BJ (cell line): ENCODE data around the gene ARMC10. TPM values are rescaled to one million over a fixed set of nuclear protein-coding genes. Genes with fewer than 3 reads are reported as not detected.

Experiments used
- CTCF ChIA-PET: fragments of 350-600 bp; formaldehyde crosslinking; extraction: SDS; loops from one replicate; lab custom pipeline; 2021; ENCODE audit warnings: antibody characterized with exemption, inconsistent platforms; lab: Yijun Ruan, JAX
- POLR2A ChIA-PET: fragments of 300-600 bp; sonication (Branson Sonifier 250); formaldehyde crosslinking; extraction: SDS; loops from one replicate; lab custom pipeline; 2021; ENCODE audit warnings: antibody characterized with exemption; lab: Charles Lee
- DNase-seq: peaks from one replicate; pipeline ENCODE4 v3.0.0-alpha.2; 2011; ENCODE audit warnings: low read depth
- H3K27me3 ChIP-seq: 2 replicates; pipeline ENCODE4 v1.6.0; 2011; ENCODE audit warnings: low read length; ENCODE audit not compliant: control insufficient read depth, insufficient read depth
- H3K36me3 ChIP-seq: 2 replicates; pipeline ENCODE4 v1.5.1; 2011; ENCODE audit warnings: low read length; ENCODE audit not compliant: control insufficient read depth, insufficient read depth
- H3K4me3 ChIP-seq: 2 replicates; pipeline ENCODE4 v1.5.1; 2011; ENCODE audit warnings: low read depth, mild to moderate bottlenecking, control low read depth, low read length
- CTCF ChIP-seq: IDR thresholded peaks from 2 replicates; pipeline ENCODE4 v1.5.1; 2011; ENCODE audit warnings: low read depth, mild to moderate bottlenecking, control low read depth, inconsistent platforms, low read length, moderate library complexity; ENCODE audit not compliant: insufficient read depth
- polyA plus RNA-seq: library from polyadenylated mRNA; depleted of rRNA; stranded (reverse); fragments of >200 nt; gene quantifications from 2 replicates; pipeline ENCODE4 v1.2.3, GENCODE V29; 2011

The ARMC10 gene
- polyA plus RNA-seq, 1 experiment, result 13.2 TPM

GRCh38 chr7:103121641-103122040, 46.7 kb downstream of the ARMC10 start:
- CTCF ChIA-PET, result interaction anchor here (1.4 kb wide), 1 partner anchor 8 kb away, joined by 3 read pairs; no protein-coding TSS in a partner anchor
- H3K4me3 ChIP-seq, result no peak overlapping the region
- POLR2A ChIA-PET, result no interaction called here
- TF ChIP-seq CTCF, result no peak
- no peaks in the 10 kb centered on the region for H3K27me3 ChIP-seq
- H3K36me3 ChIP-seq, result peaks cover 2% of the 10 kb centered on the region; the same call in 1 of the 2 replicates
- no peak for DNase-seq

- CTCF ChIA-PET, result no interaction called here
- TF ChIP-seq CTCF, result no peak
- POLR2A ChIA-PET, result no interaction called here
- Histone ChIP-seq H3K4me3 (no peak overlapping the region), H3K27me3 (no peaks in the 10 kb centered on the region), H3K36me3 (peaks cover 2% of the 10 kb centered on the region)
- DNase-seq, result no peak
Observed at GRCh38 chr7:103123529-103123928, 48.6 kb downstream of the ARMC10 start.

DNA sequence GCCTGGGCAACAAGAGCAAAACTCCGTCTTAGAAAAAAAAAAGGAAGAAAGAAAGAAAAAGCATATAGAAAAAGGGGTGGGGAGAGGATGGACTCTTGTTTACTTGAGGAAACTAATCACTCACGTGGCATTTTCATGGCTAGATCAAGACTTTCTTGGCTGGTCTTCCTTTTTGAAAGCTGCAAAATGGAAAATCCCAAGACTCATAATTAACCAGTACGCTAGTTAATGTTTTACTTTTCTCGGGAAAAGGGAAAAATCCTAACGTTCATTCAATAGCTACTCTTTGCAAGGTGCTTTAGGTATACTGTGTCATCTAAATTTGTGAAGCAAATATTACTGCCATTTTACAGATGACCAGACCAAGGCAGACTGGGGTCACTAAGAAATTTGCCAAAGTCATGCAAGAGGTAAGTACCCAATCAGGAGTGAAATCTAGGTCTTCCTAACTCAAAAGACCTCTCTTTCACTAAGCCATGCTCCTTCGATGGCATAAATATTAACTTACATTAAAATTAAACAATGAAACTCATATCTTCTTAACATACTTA, 49.6 kb downstream of the ARMC10 start:
- no peak for DNase-seq
- CTCF ChIA-PET, result no interaction called here
- H3K36me3 ChIP-seq, result peaks cover 2% of the 10 kb centered on the region
- TF ChIP-seq CTCF, result no peak
- no peaks in the 10 kb centered on the region for H3K27me3 ChIP-seq
- POLR2A ChIA-PET, result no interaction called here
- no peak overlapping the region for H3K4me3 ChIP-seq

DNA sequence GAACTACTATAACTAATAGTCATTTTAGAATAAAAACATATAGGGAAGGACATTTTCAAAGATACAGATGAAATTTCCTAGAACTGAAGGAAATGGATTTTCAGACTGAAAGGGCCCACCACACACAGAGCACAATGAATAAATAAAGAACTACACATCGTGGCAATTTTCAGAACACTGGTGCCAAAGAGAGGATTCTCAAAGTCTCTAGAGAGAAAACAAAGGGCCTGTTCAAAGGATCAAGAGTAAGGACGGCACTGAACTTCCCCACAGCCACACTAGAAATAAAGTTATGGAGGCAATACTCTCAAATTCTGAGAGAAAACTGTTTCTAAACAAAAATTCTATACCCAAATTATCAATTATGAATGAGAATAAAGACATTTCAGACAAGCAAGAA, 52.1 kb downstream of the ARMC10 start:
- H3K36me3 ChIP-seq, result peaks cover 2% of the 10 kb centered on the region
- TF ChIP-seq CTCF, result no peak
- ChIA-PET CTCF (no interaction called here), POLR2A (no interaction called here)
- H3K27me3 ChIP-seq, result no peaks in the 10 kb centered on the region
- DNase-seq, result no peak
- no peak overlapping the region for H3K4me3 ChIP-seq

DNA sequence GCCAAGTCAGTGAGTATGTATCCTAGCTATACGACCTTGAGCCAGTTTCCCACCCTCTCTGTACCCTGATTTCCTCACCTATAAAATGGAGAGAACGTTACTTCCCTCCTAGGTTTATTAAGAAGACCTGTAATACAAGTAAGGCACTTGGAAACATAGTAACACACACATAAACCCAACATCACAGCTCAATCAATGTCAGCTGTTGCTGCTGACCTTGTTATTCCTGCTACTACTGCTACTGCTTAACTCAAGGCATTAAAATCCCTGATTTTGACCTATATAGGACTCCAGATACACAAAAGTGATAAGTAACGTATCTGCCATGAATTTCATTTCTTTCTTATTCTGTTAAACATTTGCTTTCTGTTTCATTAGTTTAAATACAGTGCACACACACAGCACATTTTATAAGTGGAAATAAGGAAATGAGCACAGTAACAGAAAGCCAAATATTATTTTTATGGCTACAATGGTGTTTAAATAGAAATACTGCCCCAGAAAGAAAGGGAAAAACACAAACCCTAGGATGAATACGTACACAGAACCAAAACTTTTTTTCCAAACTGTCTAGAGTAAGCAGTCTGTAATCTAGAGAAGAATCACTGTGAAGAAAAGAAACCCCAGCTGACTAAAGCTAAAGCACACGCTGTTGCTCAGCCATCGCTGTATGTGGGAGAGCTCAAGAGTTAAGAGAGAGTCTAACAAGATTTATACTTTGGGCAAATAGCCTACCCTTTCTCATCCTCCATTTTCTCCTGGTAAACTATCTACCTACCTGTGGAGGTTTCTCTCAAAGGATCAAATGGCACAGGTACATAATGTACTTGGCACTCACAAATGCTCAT, 55.0 kb downstream of the ARMC10 start:
- Histone ChIP-seq H3K27me3 (no peaks in the 10 kb centered on the region), H3K36me3 (no peaks in the 10 kb centered on the region; the same call in none of the 2 replicates), H3K4me3 (no peak overlapping the region)
- no peak for TF ChIP-seq CTCF
- ChIA-PET CTCF (interaction anchor here (0.9 to 1.4 kb wide), 3 partner anchors 9 to 68 kb away, joined by 3 read pairs; no protein-coding TSS in a partner anchor), POLR2A (no interaction called here)
- no peak for DNase-seq
